NCI-H2171 (cell line): ENCODE results near the gene TMEM242.

Experiments used
- DNase-seq: peaks from one replicate; lab custom pipeline; 2025; lab: John Stamatoyannopoulos, UW

The TMEM242 gene

GRCh38 chr6:157249826-157250225 is 73.5 kb downstream of the TMEM242 start:
- no peak for DNase-seq

GRCh38 chr6:157248264-157248663 is 75.1 kb downstream of the TMEM242 start:
- DNase-seq, result no peak

- no peak for DNase-seq
Observed at GRCh38 chr6:157246771-157247484, 76.4 kb downstream of the TMEM242 start.

DNA sequence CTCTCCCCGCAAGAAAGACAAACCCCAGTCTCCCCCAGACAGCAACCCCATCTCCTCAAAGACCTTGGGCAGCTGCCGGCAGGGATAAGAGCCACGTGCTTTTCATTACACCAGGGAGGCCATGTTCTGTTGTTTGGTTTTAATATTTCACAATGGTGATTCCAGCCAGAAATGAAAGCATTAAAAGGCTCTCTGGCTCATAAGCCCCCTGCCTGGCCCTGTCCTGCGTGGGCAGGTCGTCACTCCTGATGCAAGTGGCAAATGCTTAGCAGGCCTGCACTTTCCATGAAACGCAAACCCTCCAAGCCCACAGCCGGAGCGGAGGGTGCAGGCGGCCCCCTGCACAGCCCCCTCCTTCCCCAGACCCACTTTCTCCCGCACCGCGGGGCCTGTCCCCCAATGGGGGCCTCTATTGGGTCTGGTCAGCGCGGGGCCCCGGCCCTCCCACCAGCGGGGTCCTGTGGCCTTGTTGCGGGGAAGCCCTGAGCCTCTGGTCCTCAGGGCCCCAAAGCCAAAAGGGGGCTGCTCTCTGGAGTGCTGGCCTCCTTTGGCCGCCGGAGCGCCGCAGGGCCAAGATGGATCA is 77.2 kb downstream of the TMEM242 start:
- no peak for DNase-seq

DNA sequence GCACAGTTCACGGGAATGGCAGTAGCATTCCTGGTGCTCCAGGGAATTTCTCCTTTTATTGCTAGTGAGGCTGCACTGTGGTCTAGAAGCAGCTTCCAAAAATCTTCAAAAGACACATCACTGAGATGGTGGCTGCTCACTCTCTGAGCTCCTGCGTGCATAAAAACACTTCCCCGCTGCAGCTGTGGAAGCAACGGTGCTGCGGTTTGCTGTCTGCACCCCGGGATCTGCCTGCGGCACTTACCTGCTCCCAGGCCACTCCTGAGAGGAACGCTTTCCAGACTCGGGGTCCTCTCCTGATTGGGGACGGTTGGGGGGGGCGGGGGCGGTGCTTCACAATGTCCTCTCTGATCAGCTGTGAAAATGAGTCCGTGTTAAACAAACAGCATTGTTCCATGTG is 77.9 kb downstream of the TMEM242 start:
- no peak for DNase-seq

- no peak for DNase-seq
Observed at GRCh38 chr6:157244780-157245179, 78.5 kb downstream of the TMEM242 start.

DNA sequence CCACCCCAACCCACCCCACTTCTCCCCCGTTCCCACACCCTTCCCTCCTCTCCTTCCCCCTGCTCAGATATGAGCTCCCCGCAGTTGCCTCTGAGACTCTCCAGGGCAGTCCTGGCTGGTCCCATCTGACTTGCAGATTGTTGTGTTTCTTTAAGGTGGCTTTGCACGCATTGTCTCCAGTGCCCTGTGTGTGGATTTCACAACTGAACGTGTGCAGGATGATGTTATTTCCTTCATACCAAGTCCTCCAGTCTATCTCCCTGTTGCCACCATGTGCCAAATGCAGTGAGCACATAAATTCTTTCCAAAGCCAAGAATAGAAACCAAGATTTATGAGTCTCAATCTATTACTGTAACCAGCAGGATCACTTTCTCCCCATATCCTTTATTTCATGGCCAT is 79.1 kb downstream of the TMEM242 start:
- DNase-seq, result no peak

GRCh38 chr6:157242791-157243190 is 80.5 kb downstream of the TMEM242 start:
- no peak for DNase-seq

- no peak for DNase-seq
Observed at GRCh38 chr6:157240960-157241311, 82.4 kb downstream of the TMEM242 start.

DNA sequence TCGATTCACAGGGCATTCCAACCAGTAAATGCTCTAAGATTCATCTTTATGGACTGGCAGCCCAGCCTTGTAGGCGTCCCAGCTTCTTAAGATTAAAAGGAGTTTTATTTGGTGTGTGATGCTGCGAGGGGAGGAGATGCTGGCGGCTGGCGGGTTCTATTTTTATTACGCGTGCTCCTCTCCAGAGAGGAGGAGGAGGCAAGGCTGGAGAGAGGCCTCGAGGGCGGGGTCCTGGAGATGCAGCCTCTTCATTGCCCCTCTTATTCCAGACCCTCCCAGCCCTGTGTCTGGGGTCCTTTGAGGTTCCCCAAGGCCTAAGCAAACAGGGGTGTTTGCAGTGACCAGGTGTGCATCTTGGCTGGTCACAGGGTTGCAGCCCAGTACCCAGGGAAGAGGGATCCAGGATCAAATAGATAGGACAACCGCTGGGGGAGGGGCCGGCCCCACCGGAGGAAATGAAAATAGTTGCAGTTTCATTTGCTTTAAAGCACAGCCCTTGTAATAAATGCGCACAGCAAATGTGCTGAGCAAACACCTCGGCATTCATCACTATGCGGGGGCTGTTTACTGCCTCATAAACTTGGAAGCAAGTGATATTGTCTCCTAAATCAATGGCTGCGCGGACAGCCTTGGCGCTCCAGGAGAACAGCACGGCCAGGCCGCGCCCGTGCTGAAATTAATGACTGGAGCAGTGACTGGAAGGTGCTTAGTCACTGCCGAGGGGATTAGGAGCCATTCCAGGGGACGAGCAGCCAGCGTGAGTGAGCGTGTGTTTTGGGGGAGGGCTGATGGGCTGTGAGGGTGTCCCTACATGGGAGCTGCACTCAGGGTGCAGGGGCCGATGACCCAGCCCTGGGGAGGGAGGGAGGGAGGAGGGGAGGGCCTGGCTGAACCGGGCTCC is 83.0 kb downstream of the TMEM242 start:
- DNase-seq, result no peak

DNA sequence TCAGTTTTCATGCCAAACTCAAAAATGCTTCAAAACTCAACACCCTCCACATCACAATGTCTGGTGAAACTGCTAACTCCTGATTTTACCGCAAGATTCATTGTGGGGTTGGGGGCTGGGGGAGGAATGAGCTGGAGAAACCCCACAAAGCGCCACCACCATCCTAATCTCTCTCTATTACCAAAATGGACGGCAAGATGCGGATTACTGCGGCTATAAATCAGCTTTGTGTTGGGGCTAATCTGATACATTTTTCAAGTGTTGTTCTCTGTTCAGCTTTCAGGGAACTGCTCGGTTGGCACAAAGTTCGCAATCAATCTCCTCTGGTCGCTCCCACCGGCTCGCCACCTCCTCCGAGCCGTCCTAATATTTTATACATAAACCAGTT is 83.7 kb downstream of the TMEM242 start:
- DNase-seq, result no peak
